ENCODE measurements around the gene TMEM175. TPM values are rescaled to one million over a fixed set of nuclear protein-coding genes. Genes with fewer than 3 reads are reported as not detected.

Gene TMEM175
- total RNA-seq, 1 donor from 2014 or later, result 42.4 TPM

GRCh38 chr4:945274-946102 is 13.2 kb downstream of the TMEM175 start:
- no peak overlapping the region for H3K27ac ChIP-seq
- no peaks in the 10 kb centered on the region for H3K4me1 ChIP-seq
- no peak for TF ChIP-seq CTCF (IDR thresholded peaks at IDR 0.05)
- ATAC-seq (peak; percentile 35), DNase-seq (peak; percentile 42)
- no peak overlapping the region for H3K4me3 ChIP-seq
- no peaks in the 10 kb centered on the region for H3K9me3 ChIP-seq
- intact Hi-C loops (cut with DNase I), result no loop called here
- no peaks in the 10 kb centered on the region for H3K27me3 ChIP-seq
- no peaks in the 10 kb centered on the region for H3K36me3 ChIP-seq

DNA sequence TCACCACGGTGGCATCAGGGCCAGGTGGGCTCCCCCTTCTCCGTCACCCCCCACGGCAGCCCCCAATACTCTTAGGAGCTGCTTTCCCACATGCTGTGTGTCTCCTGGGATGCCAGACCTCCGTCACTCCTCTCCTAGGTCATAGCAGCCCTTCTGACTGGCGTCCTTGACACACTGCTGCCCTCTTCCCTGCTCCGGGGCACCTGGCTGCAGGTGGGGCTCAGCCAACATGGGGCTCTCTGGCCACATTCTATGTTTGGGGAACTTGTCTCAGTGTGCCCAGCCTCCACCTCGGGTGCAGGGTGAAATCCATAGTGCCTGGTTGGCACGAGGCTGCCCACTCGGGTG is 13.8 kb downstream of the TMEM175 start:
- peaks cover under 1% of the 10 kb centered on the region for H3K36me3 ChIP-seq
- no peaks in the 10 kb centered on the region for H3K27me3 ChIP-seq
- no peak for TF ChIP-seq CTCF (IDR thresholded peaks at IDR 0.05)
- no peak overlapping the region for H3K27ac ChIP-seq
- H3K4me3 ChIP-seq, result no peak overlapping the region
- intact Hi-C loops (cut with DNase I), result no loop called here
- no peaks in the 10 kb centered on the region for H3K4me1 ChIP-seq
- peak; percentile 40 for DNase-seq
- no peaks in the 10 kb centered on the region for H3K9me3 ChIP-seq
- ATAC-seq, result no peak

- DNase-seq (peak; percentile 40), ATAC-seq (no peak)
- Histone ChIP-seq H3K4me1 (no peaks in the 10 kb centered on the region), H3K27ac (no peak overlapping the region), H3K27me3 (no peaks in the 10 kb centered on the region), H3K36me3 (peaks cover 8% of the 10 kb centered on the region), H3K9me3 (no peaks in the 10 kb centered on the region), H3K4me3 (no peak overlapping the region)
- intact Hi-C loops (cut with DNase I), result no loop called here
- no peak for TF ChIP-seq CTCF (IDR thresholded peaks at IDR 0.05)
Observed at GRCh38 chr4:946517-947471, 14.5 kb downstream of the TMEM175 start.

DNA sequence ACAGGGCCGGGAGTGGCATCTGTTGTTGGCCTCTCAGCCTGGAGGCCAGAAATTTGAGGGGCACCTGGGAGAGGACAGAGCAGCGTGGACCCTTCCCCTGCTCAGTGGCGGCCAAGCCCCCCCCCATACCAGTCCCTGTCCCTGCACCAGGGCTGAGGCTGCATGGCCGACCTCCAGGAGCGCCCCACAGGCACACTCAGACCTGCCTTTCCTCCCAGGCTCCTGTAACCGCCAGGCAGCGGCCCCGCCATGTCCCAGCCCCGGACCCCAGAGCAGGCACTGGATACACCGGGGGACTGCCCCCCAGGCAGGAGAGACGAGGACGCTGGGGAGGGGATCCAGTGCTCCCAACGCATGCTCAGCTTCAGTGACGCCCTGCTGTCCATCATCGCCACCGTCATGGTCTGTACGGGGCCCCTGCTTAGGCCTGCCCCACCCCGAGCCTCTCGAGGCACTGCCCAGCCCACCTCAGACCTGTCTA is 15.3 kb downstream of the TMEM175 start:
- ATAC-seq (no peak), DNase-seq (peak; percentile 57)
- no peak overlapping the region for H3K27ac ChIP-seq

More for the DNA sequence above, 15.3 kb downstream of the TMEM175 start:
- Histone ChIP-seq H3K4me3 (no peak overlapping the region), H3K27me3 (no peaks in the 10 kb centered on the region), H3K4me1 (no peaks in the 10 kb centered on the region), H3K36me3 (peaks cover 8% of the 10 kb centered on the region), H3K9me3 (no peaks in the 10 kb centered on the region)
- intact Hi-C loops (cut with DNase I), result no loop called here
- no peak for TF ChIP-seq CTCF (IDR thresholded peaks at IDR 0.05)

Data from upper lobe of right lung (tissue), 1 donor.